PC-3 (cell line): ENCODE measurements around the gene FPR1.

ENCODE experiments used
- CTCF ChIP-seq: fragments of 300-600 bp; sonication (generic); conservative IDR thresholded peaks from 2 replicates; pipeline ENCODE4 v1.5.1; 2017; ENCODE audit warnings: antibody characterized with exemption, low read depth, mild to moderate bottlenecking, low read length
- EZH2 ChIP-seq: fragments of 300-600 bp; sonication (generic); IDR thresholded peaks from one replicate; pipeline ENCODE4 v1.6.1; 2017; ENCODE audit warnings: antibody characterized with exemption, mild to moderate bottlenecking, low read length; ENCODE audit not compliant: unreplicated experiment
- EZH2phosphoT487 ChIP-seq: fragments of 300-600 bp; sonication (generic); IDR thresholded peaks from 2 replicates; pipeline ENCODE4 v1.6.1; 2018; ENCODE audit warnings: mild to moderate bottlenecking, antibody characterized with exemption, low read length, borderline replicate concordance

DNA sequence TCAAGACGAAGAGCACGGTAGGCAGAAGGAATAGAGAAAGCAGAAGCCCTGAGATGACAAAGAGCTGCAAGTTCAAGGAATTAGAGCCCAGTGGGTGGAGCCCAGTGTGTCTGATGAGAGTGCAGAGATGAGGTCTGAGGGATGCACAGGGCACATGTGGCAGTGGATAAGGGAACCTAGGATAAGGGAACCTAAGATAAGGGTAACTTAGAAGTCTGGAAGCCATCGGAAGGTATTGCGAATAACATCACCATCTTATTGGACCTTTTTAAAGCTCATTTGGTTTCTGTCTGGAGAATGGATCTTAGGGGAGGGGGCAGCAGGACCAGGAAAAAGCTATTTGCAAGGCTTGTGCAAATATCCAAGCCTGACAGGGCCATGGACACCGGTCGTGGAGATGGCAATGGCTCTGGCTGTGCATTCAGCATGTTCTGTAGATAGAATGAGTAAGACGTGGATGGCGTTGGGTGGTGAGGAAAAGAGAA lies 44.6 kb upstream of the FPR1 start:
- TF ChIP-seq CTCF (no peak), EZH2 (no peak), EZH2phosphoT487 (no peak)
